HG03045 (cell line): ENCODE measurements around the gene B3GNT5.

Source experiments
- ATAC-seq: cut with Tn5 transposase; IDR thresholded peaks from one replicate; pipeline ENCODE4 v1.9.1; 2021; ENCODE audit warnings: mild to moderate bottlenecking, moderate library complexity; ENCODE audit not compliant: unreplicated experiment

B3GNT5 gene

GRCh38 chr3:183265157-183265642, 12.1 kb downstream of the B3GNT5 start:
- ATAC-seq = no peak

- ATAC-seq = no peak
Measured at GRCh38 chr3:183265834-183266417, 12.9 kb downstream of the B3GNT5 start.

- ATAC-seq = no peak
Measured at GRCh38 chr3:183266454-183266853, 13.4 kb downstream of the B3GNT5 start.

- ATAC-seq = no peak
Measured at GRCh38 chr3:183267140-183267539, 14.1 kb downstream of the B3GNT5 start.

GRCh38 chr3:183268366-183268765, 15.3 kb downstream of the B3GNT5 start:
- ATAC-seq = no peak

GRCh38 chr3:183269345-183269744, 16.3 kb downstream of the B3GNT5 start:
- ATAC-seq = no peak

- ATAC-seq = no peak
Measured at GRCh38 chr3:183270344-183270743, 17.3 kb downstream of the B3GNT5 start.

- ATAC-seq = no peak
Measured at GRCh38 chr3:183272142-183272541, 19.1 kb downstream of the B3GNT5 start.

- ATAC-seq = no peak
Measured at GRCh38 chr3:183272791-183273190, 19.7 kb downstream of the B3GNT5 start.

- ATAC-seq = no peak
Measured at GRCh38 chr3:183274609-183275008, 21.6 kb downstream of the B3GNT5 start.

- no peak for ATAC-seq
Measured at GRCh38 chr3:183275418-183275817, 22.4 kb downstream of the B3GNT5 start.

GRCh38 chr3:183275937-183276336, 22.9 kb downstream of the B3GNT5 start:
- no peak for ATAC-seq

GRCh38 chr3:183277260-183277659, 24.2 kb downstream of the B3GNT5 start:
- no peak for ATAC-seq

GRCh38 chr3:183278479-183279088, 25.5 kb downstream of the B3GNT5 start:
- no peak for ATAC-seq

- no peak for ATAC-seq
Measured at GRCh38 chr3:183279371-183279770, 26.3 kb downstream of the B3GNT5 start.

GRCh38 chr3:183281126-183281797, 28.2 kb downstream of the B3GNT5 start:
- ATAC-seq = no peak

GRCh38 chr3:183283886-183284285, 30.8 kb downstream of the B3GNT5 start:
- no peak for ATAC-seq

GRCh38 chr3:183284570-183284969, 31.5 kb downstream of the B3GNT5 start:
- no peak for ATAC-seq

GRCh38 chr3:183285318-183285717, 32.3 kb downstream of the B3GNT5 start:
- no peak for ATAC-seq

GRCh38 chr3:183285828-183286457, 32.9 kb downstream of the B3GNT5 start:
- ATAC-seq = peak; percentile 98

- ATAC-seq = no peak
Measured at GRCh38 chr3:183287301-183287971, 34.4 kb downstream of the B3GNT5 start.
